ENCODE measurements around the gene ASIC1. TPM values are rescaled to one million over a fixed set of nuclear protein-coding genes. Genes with fewer than 3 reads are reported as not detected.

The ASIC1 gene
- total and polyA plus RNA-seq, 2 of the 4 experiments (the other 2 are of a cell fraction) = 1.6 to 9.9 TPM

DNA sequence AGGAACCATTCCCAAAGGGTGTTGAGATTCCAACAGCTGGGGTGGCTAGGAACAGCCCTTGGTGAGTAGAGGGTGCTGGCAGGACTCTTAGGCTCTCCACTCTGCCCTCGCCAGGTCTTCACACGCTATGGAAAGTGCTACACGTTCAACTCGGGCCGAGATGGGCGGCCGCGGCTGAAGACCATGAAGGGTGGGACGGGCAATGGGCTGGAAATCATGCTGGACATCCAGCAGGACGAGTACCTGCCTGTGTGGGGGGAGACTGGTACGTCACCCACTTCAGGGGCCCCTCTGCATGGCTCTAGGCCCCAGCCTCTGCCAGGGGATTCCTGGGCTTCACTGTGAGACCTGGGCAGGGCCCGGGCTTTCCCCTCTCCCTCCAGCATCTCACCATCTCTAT lies 19.7 kb downstream of the ASIC1 start:
- WGBS, 2 experiments (ENCODE audit: extremely low coverage in 2 of 2, insufficient read length in 1 of 2) = 100% methylated on average over 1 of the region's 12 CpGs; no CpG with 5 or more reads in 1 of the 2 experiments
- intact Hi-C loops (cut with micrococcal nuclease) = no loop called here

More for the DNA sequence above, 19.7 kb downstream of the ASIC1 start:
- Histone ChIP-seq H3K4me1 (ENCODE audit: control insufficient read depth, insufficient read depth, low read length) (peaks cover 3% of the 10 kb centered on the region; the same call in 1 of the 2 replicates), H2BK120ac (ENCODE audit: low read depth, low read length) (no peak overlapping the region), H3K14ac (replicated peaks; ENCODE audit: low read depth, low read length) (no peak overlapping the region), H3K9ac (ENCODE audit: low read depth, low read length) (no peak overlapping the region), H2BK15ac (ENCODE audit: low read depth, low read length) (no peak overlapping the region), H4K20me1 (ENCODE audit: insufficient read depth, low read length) (no peaks in the 10 kb centered on the region; the same call in 1 of the 2 replicates), H4K5ac (ENCODE audit: low read depth, low read length) (no peak overlapping the region), H3K18ac (ENCODE audit: low read depth, low read length) (no peak overlapping the region), H3K9me1 (ENCODE audit: insufficient read depth, low read length) (no peaks in the 10 kb centered on the region), H4K91ac (ENCODE audit: insufficient read depth, low read depth, low read length) (no peak overlapping the region), H3K27me3 (ENCODE audit: control insufficient read depth, insufficient read depth, low read length) (no peaks in the 10 kb centered on the region), H2BK5ac (ENCODE audit: low read depth, low read length, poor library complexity, severe bottlenecking) (no peak overlapping the region), H3K4me2 (ENCODE audit: low read depth, low read length) (no peak overlapping the region), H2BK20ac (ENCODE audit: low read depth, low read length) (no peak overlapping the region), H2AFZ (replicated peaks; ENCODE audit: low read length, poor library complexity) (no peak overlapping the region), H2AK9ac (replicated peaks; ENCODE audit: low read depth, low read length, poor library complexity) (no peak overlapping the region), H3K27ac (ENCODE audit: insufficient read depth, low read length) (no peak overlapping the region), H3K23ac (ENCODE audit: low read depth, low read length) (no peak overlapping the region), H2AK5ac (ENCODE audit: low read depth, low read length) (no peak overlapping the region), H3K79me1 (ENCODE audit: low read depth in 1 of 2, low read length in 2 of 2) (no peaks in the 10 kb centered on the region), H4K8ac (ENCODE audit: low read depth in 2 of 2, low read length in 2 of 2) (no peak overlapping the region), H3K9me3 (ENCODE audit: control insufficient read depth, insufficient read depth, low read length) (no peaks in the 10 kb centered on the region), H3K4me3 (ENCODE audit: insufficient read depth, low read depth, low read length) (no peak overlapping the region), H3K36me3 (ENCODE audit: control insufficient read depth, insufficient read depth, low read length) (no peaks in the 10 kb centered on the region), H3K56ac (ENCODE audit: extremely low read depth, insufficient read depth, low read length) (no peak overlapping the region), H3K4ac (ENCODE audit: low read depth, low read length) (no peak overlapping the region)
- ChIA-PET POLR2A (ENCODE audit: unreplicated experiment) (no interaction called here), CTCF (interaction anchor here (0.7 kb wide), 1 partner anchor 110 kb away, joined by 4 read pairs; no protein-coding TSS in a partner anchor)
- no peak for TF ChIP-seq MAFK (IDR thresholded peaks at IDR 0.05; ENCODE audit: low read depth, low read length)
- no peak for TF ChIP-seq USF2 (IDR thresholded peaks at IDR 0.05; ENCODE audit: low read depth, low read length)
- TF ChIP-seq MXI1 (IDR thresholded peaks at IDR 0.05; ENCODE audit: borderline replicate concordance, low read depth, low read length) = no peak
- no peak for TF ChIP-seq POLR2A (IDR thresholded peaks at IDR 0.05; ENCODE audit: low read depth, low read length)
- TF ChIP-seq MAZ (IDR thresholded peaks at IDR 0.05; ENCODE audit: borderline replicate concordance, low read depth, low read length) = no peak
- BruUV-seq (replicated peaks) = no TSS peak
- in situ Hi-C loops (cut with MboI; ENCODE audit: low sequenced_read_pairs) = no loop called here
- dilution Hi-C loops (cut with HindIII; ENCODE audit: low sequenced_read_pairs, unreplicated experiment) = no loop called here
- no peak for DNase-seq
- no peak for ATAC-seq (ENCODE audit: low read depth)

Data from IMR-90 (cell line).